Karpas-422 (cell line): Measurements from ENCODE around the gene CACNA1C. TPM values are rescaled to one million over a fixed set of nuclear protein-coding genes. Genes with fewer than 3 reads are reported as not detected.
A peak's percentile ranks its signal among the peaks of the same experiment; 100 is the strongest.

Experiments used
- DNase-seq: peaks from one replicate; pipeline ENCODE4 v3.0.0-alpha.2; 2015
- H2AFZ ChIP-seq: fragments of 200-600 bp; sonication (generic); 2 replicates; pipeline ENCODE4 v1.6.1; 2014; ENCODE audit warnings: antibody characterized with exemption, low read length, mixed read lengths
- H3K27ac ChIP-seq: fragments of 200-600 bp; sonication (generic); 2 replicates; pipeline ENCODE4 v1.5.1; 2014; ENCODE audit warnings: mild to moderate bottlenecking, low read length, moderate library complexity
- H3K27me3 ChIP-seq: fragments of 200-600 bp; sonication (generic); 2 replicates; pipeline ENCODE4 v1.6.1; 2014; ENCODE audit warnings: low read length, mixed read lengths
- H3K36me3 ChIP-seq: fragments of 200-600 bp; sonication (generic); 2 replicates; pipeline ENCODE4 v1.6.1; 2014; ENCODE audit warnings: low read length, mixed read lengths; ENCODE audit not compliant: insufficient read depth
- H3K4me1 ChIP-seq: fragments of 200-600 bp; sonication (generic); 2 replicates; pipeline ENCODE4 v1.6.1; 2014; ENCODE audit warnings: mild to moderate bottlenecking, low read length, mixed read lengths
- H3K4me2 ChIP-seq: fragments of 200-600 bp; sonication (generic); 2 replicates; pipeline ENCODE4 v1.6.1; 2014; ENCODE audit warnings: low read length, low read depth, mild to moderate bottlenecking; ENCODE audit not compliant: poor library complexity, severe bottlenecking
- H3K4me3 ChIP-seq: fragments of 200-600 bp; sonication (generic); 2 replicates; pipeline ENCODE4 v1.5.1; 2014; ENCODE audit warnings: mild to moderate bottlenecking, antibody characterized with exemption, low read length, mixed read lengths
- H3K79me2 ChIP-seq: fragments of 200-600 bp; sonication (generic); 2 replicates; pipeline ENCODE4 v1.6.1; 2014; ENCODE audit warnings: mild to moderate bottlenecking, low read length, mixed read lengths
- H3K9ac ChIP-seq: fragments of 200-600 bp; sonication (generic); 2 replicates; pipeline ENCODE4 v1.6.0; 2014; ENCODE audit warnings: low read length
- H3K9me2 ChIP-seq: fragments of 200-600 bp; sonication (generic), shearing (Covaris generic); replicated peaks from 2 replicates; pipeline ENCODE4 v1.6.0; 2014; ENCODE audit warnings: mild to moderate bottlenecking, low read length, moderate library complexity; ENCODE audit not compliant: insufficient read depth
- H3K9me3 ChIP-seq: fragments of 300-700, 200-600 bp; sonication (generic); 2 replicates; pipeline ENCODE4 v1.6.1; 2014; ENCODE audit warnings: low read length, mixed read lengths
- H4K20me1 ChIP-seq: fragments of 200-600 bp; sonication (generic); 2 replicates; pipeline ENCODE4 v1.6.1; 2014; ENCODE audit warnings: mild to moderate bottlenecking, antibody characterized with exemption, low read length, low read depth; ENCODE audit not compliant: insufficient read depth
- total RNA-seq: library from RNA; depleted of rRNA; stranded (reverse); fragments of >200 nt; shearing (Covaris generic); gene quantifications from 2 replicates; pipeline ENCODE4 v1.2.3, GENCODE V29; 2014; ENCODE audit warnings: low replicate concordance

CACNA1C gene
- total RNA-seq, 1 experiment from 2014 or later, result 0.11 TPM

DNA sequence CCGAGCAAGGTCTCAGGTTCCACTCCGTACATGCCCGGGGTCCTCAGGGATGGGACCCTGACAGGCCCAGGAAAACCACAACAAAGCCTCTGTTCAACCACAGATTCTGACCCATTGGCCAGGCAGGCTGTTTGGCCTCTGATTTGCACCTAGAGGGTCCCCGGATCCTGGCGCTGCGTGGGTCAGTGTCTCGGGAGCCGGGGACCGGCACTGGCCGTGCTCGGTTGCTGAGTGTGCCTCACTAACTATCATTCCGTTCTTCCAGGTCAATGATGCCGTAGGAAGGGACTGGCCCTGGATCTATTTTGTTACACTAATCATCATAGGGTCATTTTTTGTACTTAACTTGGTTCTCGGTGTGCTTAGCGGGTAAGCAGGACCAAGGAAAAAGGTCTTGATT lies 451.8 kb downstream of the CACNA1C start:
- no peak overlapping the region for H3K27ac ChIP-seq
- no peak overlapping the region for H2AFZ ChIP-seq
- no peak overlapping the region for H3K4me3 ChIP-seq
- DNase-seq, result no peak
- no peaks in the 10 kb centered on the region for H3K9me2 ChIP-seq
- H3K4me1 ChIP-seq, result no peaks in the 10 kb centered on the region
- no peaks in the 10 kb centered on the region for H3K79me2 ChIP-seq
- no peaks in the 10 kb centered on the region for H3K27me3 ChIP-seq
- H3K9ac ChIP-seq, result no peak overlapping the region
- no peaks in the 10 kb centered on the region for H3K9me3 ChIP-seq
- H4K20me1 ChIP-seq, result no peaks in the 10 kb centered on the region
- no peaks in the 10 kb centered on the region for H3K36me3 ChIP-seq
- H3K4me2 ChIP-seq, result no peak overlapping the region

DNA sequence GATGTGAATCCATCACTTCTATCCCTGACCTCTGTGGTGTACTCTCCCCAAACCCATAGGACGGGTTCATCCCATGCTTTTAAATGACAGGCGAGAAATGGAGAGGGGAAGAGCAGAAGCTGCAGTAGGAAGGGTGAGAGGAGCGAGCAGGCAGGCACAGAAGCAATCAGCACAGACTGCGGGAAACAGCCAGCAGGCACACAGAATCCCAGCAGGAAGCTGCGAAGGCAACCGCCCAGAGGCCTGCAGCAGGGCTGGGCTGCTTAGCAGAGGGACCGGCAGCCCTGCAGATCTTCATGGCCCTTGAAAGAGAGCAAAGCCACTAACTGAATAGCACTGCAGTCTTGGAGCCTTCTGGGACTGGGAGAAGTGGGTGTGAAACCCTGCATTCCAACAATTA lies 455.0 kb downstream of the CACNA1C start:
- H3K9me2 ChIP-seq, result no peaks in the 10 kb centered on the region
- H3K4me2 ChIP-seq, result no peak overlapping the region
- H3K9ac ChIP-seq, result no peak overlapping the region
- no peak overlapping the region for H3K27ac ChIP-seq
- H3K4me3 ChIP-seq, result no peak overlapping the region
- no peaks in the 10 kb centered on the region for H3K9me3 ChIP-seq
- DNase-seq, result no peak
- H4K20me1 ChIP-seq, result no peaks in the 10 kb centered on the region
- H3K79me2 ChIP-seq, result no peaks in the 10 kb centered on the region
- no peaks in the 10 kb centered on the region for H3K4me1 ChIP-seq
- no peaks in the 10 kb centered on the region for H3K36me3 ChIP-seq
- H2AFZ ChIP-seq, result no peak overlapping the region
- H3K27me3 ChIP-seq, result no peaks in the 10 kb centered on the region

DNA sequence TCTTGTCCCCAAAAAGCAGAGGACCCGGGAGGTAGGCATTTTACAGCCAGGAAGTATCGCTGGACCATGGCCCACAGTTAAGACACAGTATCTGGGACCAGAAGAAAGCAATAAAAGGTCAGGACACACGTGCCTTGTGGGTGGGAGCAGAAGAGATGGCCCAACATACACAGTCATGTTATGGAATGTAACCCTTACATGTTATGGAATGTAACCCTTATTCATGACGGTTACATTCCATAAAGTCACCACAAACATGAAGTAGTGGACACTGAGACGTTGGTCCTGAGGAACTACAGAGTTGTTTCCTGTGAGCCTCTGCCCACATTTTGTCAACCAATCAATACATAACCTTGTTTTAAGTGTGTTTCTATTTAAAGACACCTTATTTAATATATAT lies 456.4 kb downstream of the CACNA1C start:
- no peaks in the 10 kb centered on the region for H3K79me2 ChIP-seq
- H3K9ac ChIP-seq, result no peak overlapping the region
- no peak overlapping the region for H2AFZ ChIP-seq
- no peak overlapping the region for H3K27ac ChIP-seq
- H3K9me3 ChIP-seq, result no peaks in the 10 kb centered on the region
- H3K4me1 ChIP-seq, result no peaks in the 10 kb centered on the region
- H3K4me2 ChIP-seq, result no peak overlapping the region
- H4K20me1 ChIP-seq, result no peaks in the 10 kb centered on the region
- no peak for DNase-seq
- H3K9me2 ChIP-seq, result no peaks in the 10 kb centered on the region
- H3K4me3 ChIP-seq, result no peak overlapping the region
- no peaks in the 10 kb centered on the region for H3K27me3 ChIP-seq
- H3K36me3 ChIP-seq, result no peaks in the 10 kb centered on the region

DNA sequence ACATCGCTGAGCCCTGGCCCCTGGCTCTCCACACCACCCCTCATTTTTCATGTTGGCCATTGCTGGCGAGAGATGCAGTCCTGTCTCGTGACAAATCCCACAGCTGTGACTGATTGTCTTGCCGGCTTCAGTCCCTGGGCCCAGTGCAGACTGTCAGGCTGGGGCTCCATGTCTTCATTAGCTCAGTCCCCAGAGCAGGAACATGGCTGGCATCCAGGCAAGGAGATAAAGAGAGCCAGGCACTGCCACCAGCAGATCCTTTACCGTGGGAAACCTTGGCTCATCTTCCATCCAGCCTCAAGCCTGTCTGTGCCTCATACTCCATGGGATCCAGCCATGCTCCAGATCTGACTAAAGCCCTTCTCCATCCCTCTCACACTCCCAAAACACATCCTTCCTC lies 457.3 kb downstream of the CACNA1C start:
- DNase-seq, result no peak
- H3K4me3 ChIP-seq, result no peak overlapping the region
- H4K20me1 ChIP-seq, result no peaks in the 10 kb centered on the region
- H3K4me2 ChIP-seq, result no peak overlapping the region
- no peaks in the 10 kb centered on the region for H3K79me2 ChIP-seq
- no peaks in the 10 kb centered on the region for H3K27me3 ChIP-seq
- H3K4me1 ChIP-seq, result no peaks in the 10 kb centered on the region
- no peaks in the 10 kb centered on the region for H3K9me2 ChIP-seq
- H3K9ac ChIP-seq, result no peak overlapping the region
- no peak overlapping the region for H3K27ac ChIP-seq
- no peaks in the 10 kb centered on the region for H3K9me3 ChIP-seq
- no peaks in the 10 kb centered on the region for H3K36me3 ChIP-seq
- no peak overlapping the region for H2AFZ ChIP-seq

DNA sequence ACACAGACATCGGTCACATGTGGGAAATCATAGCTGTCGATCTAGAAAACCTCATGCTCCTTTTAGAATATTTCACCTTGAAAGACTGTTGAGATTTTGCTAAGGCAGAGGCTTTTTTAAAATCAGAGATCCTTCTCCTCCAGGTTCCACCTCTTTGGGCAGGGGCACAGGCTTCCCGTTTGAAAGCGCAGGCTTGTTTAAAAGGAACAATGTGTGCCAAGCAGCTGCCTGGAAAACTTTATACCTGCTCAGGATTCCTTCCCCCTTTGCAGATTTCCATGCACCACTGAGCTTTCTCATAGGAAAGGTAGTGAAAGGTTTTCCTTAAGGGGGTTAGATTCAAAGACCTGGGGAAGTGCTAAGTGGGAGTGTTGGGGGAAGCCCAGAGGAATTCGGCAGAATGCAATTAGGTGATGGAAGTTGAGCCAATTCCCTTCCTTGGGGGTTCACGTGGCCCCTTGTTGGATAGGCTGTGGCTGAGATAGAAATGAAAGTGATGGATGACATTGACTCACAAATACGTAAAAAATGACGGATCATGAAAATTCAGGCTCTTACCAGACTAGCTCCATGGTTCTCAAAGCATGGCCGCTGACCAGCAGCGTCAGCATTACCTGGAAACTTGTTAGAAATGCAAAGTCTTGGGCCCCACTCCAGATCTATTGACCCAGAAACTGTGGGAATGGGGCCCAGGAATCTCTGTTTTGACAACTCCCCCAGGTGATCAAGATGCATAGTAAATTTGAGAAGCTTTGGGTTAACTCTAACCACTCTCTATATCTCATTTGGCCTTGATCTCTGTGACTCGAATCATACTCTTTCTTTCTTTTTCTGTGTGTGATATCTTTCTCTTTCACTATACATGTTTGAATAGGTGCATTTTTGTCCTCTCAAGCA lies 460.6 kb downstream of the CACNA1C start:
- Histone ChIP-seq H3K27me3 (no peaks in the 10 kb centered on the region), H3K4me1 (no peaks in the 10 kb centered on the region), H4K20me1 (no peaks in the 10 kb centered on the region), H3K36me3 (no peaks in the 10 kb centered on the region), H3K9ac (no peak overlapping the region), H3K79me2 (no peaks in the 10 kb centered on the region), H3K4me3 (no peak overlapping the region), H3K4me2 (no peak overlapping the region), H3K9me2 (no peaks in the 10 kb centered on the region), H3K9me3 (no peaks in the 10 kb centered on the region), H2AFZ (no peak overlapping the region), H3K27ac (no peak overlapping the region)
- no peak for DNase-seq

DNA sequence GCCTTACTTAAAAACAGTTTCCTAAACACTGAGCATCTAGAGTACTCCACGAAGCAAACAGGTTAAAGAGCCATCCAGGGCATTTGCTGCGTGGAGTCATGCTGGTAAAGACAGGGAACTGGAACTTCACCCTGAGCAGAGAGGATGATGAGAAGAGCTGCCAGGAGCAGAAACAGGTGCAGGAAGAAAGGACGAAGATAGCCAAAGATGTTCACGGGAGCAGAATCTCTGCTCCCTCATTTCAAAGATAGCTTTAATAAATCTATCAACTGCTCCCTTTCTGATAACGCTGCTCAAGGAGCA lies 461.2 kb downstream of the CACNA1C start:
- Histone ChIP-seq H4K20me1 (no peaks in the 10 kb centered on the region), H3K4me2 (no peak overlapping the region), H3K9me2 (no peaks in the 10 kb centered on the region), H3K27ac (no peak overlapping the region), H2AFZ (no peak overlapping the region), H3K9me3 (no peaks in the 10 kb centered on the region; the same call in 1 of the 2 replicates), H3K27me3 (no peaks in the 10 kb centered on the region), H3K4me3 (no peak overlapping the region), H3K36me3 (no peaks in the 10 kb centered on the region), H3K79me2 (no peaks in the 10 kb centered on the region), H3K9ac (no peak overlapping the region), H3K4me1 (no peaks in the 10 kb centered on the region)
- no peak for DNase-seq

DNA sequence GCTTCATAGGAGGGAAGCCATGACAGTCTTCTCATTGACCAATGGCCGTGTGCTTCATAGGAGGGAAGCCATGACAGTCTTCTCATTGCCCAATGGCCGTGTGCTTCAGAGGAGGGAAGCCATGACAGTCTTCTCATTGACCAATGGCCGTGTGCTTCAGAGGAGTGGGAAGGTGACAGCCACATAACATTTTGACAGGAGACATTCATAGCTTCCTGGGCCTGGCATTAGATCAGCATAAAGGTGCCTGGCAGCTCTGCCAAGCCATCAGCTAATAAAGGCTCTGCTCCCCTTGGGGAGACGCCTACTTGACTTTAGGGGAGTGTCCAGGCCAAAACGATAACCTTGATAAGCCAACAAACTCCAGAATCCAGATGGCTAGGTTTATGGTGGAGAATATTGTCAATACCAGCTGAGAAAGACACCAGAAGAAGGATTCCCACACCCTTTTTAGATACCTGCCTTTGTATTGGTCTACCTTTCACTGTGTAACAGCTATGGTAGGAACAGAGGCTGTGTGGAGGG lies 468.0 kb downstream of the CACNA1C start:
- peak overlapping the region; percentile 76 for H2AFZ ChIP-seq
- peak overlapping the region; percentile 36 for H3K4me2 ChIP-seq
- DNase-seq, result peak; percentile 42
- no peaks in the 10 kb centered on the region for H3K27me3 ChIP-seq
- no peaks in the 10 kb centered on the region for H4K20me1 ChIP-seq
- no peak overlapping the region for H3K27ac ChIP-seq
- H3K36me3 ChIP-seq, result no peaks in the 10 kb centered on the region
- no peaks in the 10 kb centered on the region for H3K9me2 ChIP-seq
- H3K4me1 ChIP-seq, result no peaks in the 10 kb centered on the region
- no peaks in the 10 kb centered on the region for H3K79me2 ChIP-seq
- peak overlapping the region; percentile 48; the same call in 1 of the 2 replicates for H3K4me3 ChIP-seq
- no peak overlapping the region for H3K9ac ChIP-seq
- H3K9me3 ChIP-seq, result peaks cover 15% of the 10 kb centered on the region; the same call in 1 of the 2 replicates

DNA sequence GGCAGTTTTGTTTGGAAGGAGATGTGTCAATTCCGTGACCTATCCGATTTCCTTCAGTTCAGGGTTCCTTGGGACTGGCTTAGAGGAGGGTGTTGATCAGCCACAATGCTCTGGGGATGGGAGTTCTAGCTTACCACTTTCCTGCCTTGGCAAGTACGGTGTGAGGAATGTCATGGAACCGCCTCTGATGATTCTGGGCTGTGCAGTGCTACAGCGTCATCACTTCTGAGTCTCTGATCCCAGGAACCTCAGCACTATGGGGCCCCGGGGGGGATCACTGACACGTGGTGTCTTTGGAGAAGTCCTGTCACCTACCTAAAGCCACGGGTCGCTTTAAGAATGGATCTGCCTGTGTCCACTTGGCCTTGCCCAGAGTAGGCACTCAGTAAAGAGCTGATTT lies 470.5 kb downstream of the CACNA1C start:
- H3K4me3 ChIP-seq, result no peak overlapping the region
- no peaks in the 10 kb centered on the region for H3K9me2 ChIP-seq
- no peak overlapping the region for H2AFZ ChIP-seq
- H3K27ac ChIP-seq, result no peak overlapping the region
- no peaks in the 10 kb centered on the region for H3K36me3 ChIP-seq
- H4K20me1 ChIP-seq, result no peaks in the 10 kb centered on the region
- H3K27me3 ChIP-seq, result no peaks in the 10 kb centered on the region
- no peak overlapping the region for H3K9ac ChIP-seq
- H3K4me2 ChIP-seq, result no peak overlapping the region
- DNase-seq, result no peak
- no peaks in the 10 kb centered on the region for H3K4me1 ChIP-seq
- no peaks in the 10 kb centered on the region for H3K79me2 ChIP-seq
- H3K9me3 ChIP-seq, result peaks cover 15% of the 10 kb centered on the region; the same call in 1 of the 2 replicates
